Femur (tissue), 1 donor: ENCODE results near the gene ILDR2.

Experiments
- DNase-seq: peaks from one replicate; pipeline ENCODE4 v3.0.0-alpha.2; 2017

ILDR2 gene

GRCh38 chr1:166975361-166976129 lies at the start of gene ILDR2:
ILDR2 (minus strand) TSS chr1:166975540; CDS start chr1:166975268, 272 bp downstream.
- peak; percentile 56 for DNase-seq

- DNase-seq = no peak
Observed at GRCh38 chr1:167022384-167022783, 47.0 kb upstream of the ILDR2 start.

- DNase-seq = no peak
Observed at GRCh38 chr1:167016100-167016750, 40.9 kb upstream of the ILDR2 start.

GRCh38 chr1:167013108-167013929 lies 38.0 kb upstream of the ILDR2 start:
- no peak for DNase-seq

- no peak for DNase-seq
Observed at GRCh38 chr1:167012570-167012969, 37.2 kb upstream of the ILDR2 start.

GRCh38 chr1:167011560-167012191 lies 36.3 kb upstream of the ILDR2 start:
- no peak for DNase-seq

GRCh38 chr1:167003711-167004110 lies 28.4 kb upstream of the ILDR2 start:
- DNase-seq = no peak

GRCh38 chr1:167002354-167002753 lies 27.0 kb upstream of the ILDR2 start:
- no peak for DNase-seq

GRCh38 chr1:167000546-167000945 lies 25.2 kb upstream of the ILDR2 start:
- no peak for DNase-seq

- DNase-seq = no peak
Observed at GRCh38 chr1:166999500-167000055, 24.2 kb upstream of the ILDR2 start.

GRCh38 chr1:166999075-166999474 lies 23.7 kb upstream of the ILDR2 start:
- DNase-seq = no peak

GRCh38 chr1:166988974-166989515 lies 13.7 kb upstream of the ILDR2 start, which contains the start of gene MAEL:
MAEL (plus strand) TSS chr1:166989280; CDS start chr1:166989353, 73 bp downstream.
- DNase-seq = no peak

- no peak for DNase-seq
Observed at GRCh38 chr1:166981589-166981988, 6.2 kb upstream of the ILDR2 start.

GRCh38 chr1:166980818-166981217 lies 5.5 kb upstream of the ILDR2 start:
- DNase-seq = no peak

- no peak for DNase-seq
Observed at GRCh38 chr1:166980383-166980782, 5.0 kb upstream of the ILDR2 start.

GRCh38 chr1:166978821-166979220 lies 3.5 kb upstream of the ILDR2 start:
- DNase-seq = no peak

- DNase-seq = no peak
Observed at GRCh38 chr1:166977951-166978350, 2.6 kb upstream of the ILDR2 start.

- DNase-seq = peak; percentile 24
Observed at GRCh38 chr1:166974647-166975345, 544 bp downstream of the ILDR2 start.

- no peak for DNase-seq
Observed at GRCh38 chr1:166972826-166973225, 2.5 kb downstream of the ILDR2 start.

GRCh38 chr1:166972193-166972592 lies 3.1 kb downstream of the ILDR2 start:
- no peak for DNase-seq

- DNase-seq = no peak
Observed at GRCh38 chr1:166971252-166971651, 4.1 kb downstream of the ILDR2 start.
